Measurements from ENCODE around the gene EML5.

GRCh38 chr14:88617479-88617878 lies 175.3 kb downstream of the EML5 start:
- no peak for TF ChIP-seq EZH2 (IDR thresholded peaks at IDR 0.05)
- TF ChIP-seq POLR2AphosphoS5 (IDR thresholded peaks at IDR 0.05; ENCODE audit: borderline replicate concordance, low read depth, low read length), result no peak
- no peak for TF ChIP-seq FOXP2 (optimal IDR thresholded peaks at IDR 0.05; ENCODE audit: control extremely low read depth, extremely low read length, insufficient read depth)
